HCT116 (cell line): ENCODE measurements around the gene KNL1. TPM values are rescaled to one million over a fixed set of nuclear protein-coding genes. Genes with fewer than 3 reads are reported as not detected.

ENCODE experiments used
- ATAC-seq: fragments of 200-7000 bp; cut with Tn5 transposase; 2 replicates; pipeline ENCODE4 v1.9.1; 2020; ENCODE audit warnings: mild to moderate bottlenecking, moderate library complexity
- BruUV-seq: library from RNA; stranded (reverse); fragments of 400-500 nt; replicated peaks from 2 replicates; lab custom pipeline; 2021; lab: Mats Ljungman, UMichigan
- CTCF ChIA-PET: fragments of 300-600 bp; sonication (Branson Sonifier 250); formaldehyde crosslinking; loops from one replicate; lab custom pipeline; 2021; ENCODE audit warnings: antibody characterized with exemption; lab: Charles Lee
- POLR2A ChIA-PET: fragments of 300-600, 350-600 bp; sonication (Branson Sonifier 250); formaldehyde crosslinking; loops from one replicate; lab custom pipeline; 2021; ENCODE audit warnings: antibody characterized with exemption; lab: Charles Lee
- RAD21 ChIA-PET, 2 experiments: fragments of 300-600 bp; sonication (Branson Sonifier 250); formaldehyde crosslinking; loops; one replicate each; lab custom pipeline; 2023; ENCODE audit warnings: low total read pairs in 2 of 2; ENCODE audit not compliant: uncharacterized antibody in 2 of 2, unreplicated experiment in 2 of 2, low non-redundant PET in 1 of 2; lab: Charles Lee
- DNase-seq: peaks from one replicate; pipeline ENCODE4 v3.0.0-alpha.2; 2010; ENCODE audit warnings: low read depth, low spot score
- H2AFZ ChIP-seq: fragments of 200-600 bp; shearing (Covaris generic), sonication (generic); 2 replicates; pipeline ENCODE4 v1.6.1; 2017; ENCODE audit warnings: low read depth, mixed run types, mixed read lengths, antibody characterized with exemption, low read length; ENCODE audit not compliant: poor library complexity, severe bottlenecking
- H3K27ac ChIP-seq: 2 replicates; pipeline ENCODE4 v1.5.1; 2012; ENCODE audit warnings: low read depth, low read length
- H3K27me3 ChIP-seq: fragments of 200-600 bp; sonication (generic); 2 replicates; pipeline ENCODE4 v1.6.1; 2016; ENCODE audit warnings: mixed run types, low read length, mixed read lengths; ENCODE audit not compliant: insufficient read depth
- H3K36me3 ChIP-seq, 2 experiments: fragments of 200-500 bp in 1 of 2; fragments of 200-600 bp in 1 of 2; sonication (Bioruptor generic) in 1 of 2; sonication (generic) in 1 of 2; 2 replicates each; pipeline versions ENCODE4 v1.5.1 to v1.6.1; 2014 to 2016; ENCODE audit warnings: low read length in 2 of 2, inconsistent platforms in 1 of 2, mixed read lengths in 1 of 2, mixed run types in 1 of 2; ENCODE audit not compliant: insufficient read depth in 2 of 2, control insufficient read depth in 1 of 2
- H3K4me1 ChIP-seq, 2 experiments: fragments of 200-600 bp in 1 of 2; sonication (generic) in 1 of 2; 2 replicates each; pipeline versions ENCODE4 v1.5.1 to v1.6.1; 2012 to 2017; ENCODE audit warnings: low read length in 2 of 2, inconsistent platforms in 1 of 2, mild to moderate bottlenecking in 1 of 2, mixed read lengths in 1 of 2, mixed run types in 1 of 2, moderate library complexity in 1 of 2; ENCODE audit not compliant: insufficient read depth in 2 of 2, control insufficient read depth in 1 of 2
- H3K4me2 ChIP-seq: fragments of 200-600 bp; sonication (generic); 2 replicates; pipeline ENCODE4 v1.6.1; 2017; ENCODE audit warnings: mixed run types, low read length, mixed read lengths
- H3K4me3 ChIP-seq, 2 experiments: fragments of 200-600 bp in 1 of 2; sonication (generic) in 1 of 2; replicated peaks in 1 of 2; 2 replicates each; pipeline ENCODE4 v1.5.1; 2011 to 2016; ENCODE audit warnings: low read length in 2 of 2, control low read depth in 1 of 2, low read depth in 1 of 2, mild to moderate bottlenecking in 1 of 2, mixed read lengths in 1 of 2, mixed run types in 1 of 2
- H3K79me2 ChIP-seq: fragments of 200-600 bp; sonication (generic); 2 replicates; pipeline ENCODE4 v1.6.1; 2017; ENCODE audit warnings: mild to moderate bottlenecking, mixed run types, low read length, moderate library complexity, mixed read lengths; ENCODE audit not compliant: insufficient read depth
- H3K9ac ChIP-seq: fragments of 200-600 bp; sonication (generic); 2 replicates; pipeline ENCODE4 v1.6.1; 2016; ENCODE audit warnings: low read length, mixed read lengths
- H3K9me2 ChIP-seq: fragments of 200-600 bp; sonication (generic), shearing (Covaris generic); 2 replicates; pipeline ENCODE4 v1.6.1; 2017; ENCODE audit warnings: mixed run types, mild to moderate bottlenecking, moderate library complexity; ENCODE audit not compliant: insufficient read depth
- H3K9me3 ChIP-seq, 2 experiments: fragments of 200-500 bp in 1 of 2; fragments of 200-600 bp in 1 of 2; sonication (Bioruptor generic) in 1 of 2; sonication (generic) in 1 of 2; 2 replicates each; pipeline ENCODE4 v1.6.1; 2014 to 2017; ENCODE audit warnings: low read length in 2 of 2, mixed read lengths in 2 of 2, inconsistent platforms in 1 of 2, low read depth in 1 of 2, mild to moderate bottlenecking in 1 of 2, mixed run types in 1 of 2, moderate library complexity in 1 of 2; ENCODE audit not compliant: control insufficient read depth in 1 of 2, insufficient read depth in 1 of 2
- H4K20me1 ChIP-seq: fragments of 200-600 bp; sonication (generic), shearing (Covaris generic); 2 replicates; pipeline ENCODE4 v1.6.1; 2017; ENCODE audit warnings: mixed run types, mild to moderate bottlenecking, moderate library complexity; ENCODE audit not compliant: insufficient read depth
- ATF3 ChIP-seq: IDR thresholded peaks from 2 replicates; pipeline ENCODE4 v1.6.1; 2012
- CBX3 ChIP-seq: IDR thresholded peaks from 2 replicates; pipeline ENCODE4 v1.6.1; 2012; ENCODE audit warnings: low read depth
- CEBPB ChIP-seq: IDR thresholded peaks from 2 replicates; pipeline ENCODE4 v1.6.1; 2012; ENCODE audit warnings: low read depth
- CTCF ChIP-seq, 3 experiments: fragments of 200-600 bp in 1 of 3; sonication (generic) in 1 of 3; IDR thresholded peaks in 2 of 3; conservative IDR thresholded peaks in 1 of 3; 2 replicates each; pipeline ENCODE4 v1.5.1; 2012 to 2017; ENCODE audit warnings: low read depth in 2 of 3, low read length in 2 of 3, antibody characterized with exemption in 1 of 3, borderline replicate concordance in 1 of 3, control low read depth in 1 of 3, mild to moderate bottlenecking in 1 of 3, mixed read lengths in 1 of 3, mixed run types in 1 of 3, moderate library complexity in 1 of 3; ENCODE audit not compliant: insufficient read depth in 1 of 3
- EGR1 ChIP-seq: IDR thresholded peaks from 2 replicates; pipeline ENCODE4 v1.6.1; 2012; ENCODE audit warnings: low read depth
- ELF1 ChIP-seq: IDR thresholded peaks from 2 replicates; pipeline ENCODE4 v1.6.1; 2012; ENCODE audit warnings: low read depth, borderline replicate concordance
- EZH2 ChIP-seq: fragments of 200-600 bp; sonication (generic); IDR thresholded peaks from 2 replicates; pipeline ENCODE4 v1.6.1; 2017; ENCODE audit warnings: antibody characterized with exemption, mixed run types
- FOSL1 ChIP-seq: IDR thresholded peaks from 2 replicates; pipeline ENCODE4 v1.6.1; 2012; ENCODE audit warnings: low read depth
- JUND ChIP-seq: IDR thresholded peaks from 2 replicates; pipeline ENCODE4 v1.6.1; 2012
- MAX ChIP-seq: IDR thresholded peaks from 2 replicates; pipeline ENCODE4 v1.6.1; 2012
- POLR2AphosphoS5 ChIP-seq: IDR thresholded peaks from 2 replicates; pipeline ENCODE4 v1.6.1; 2011; ENCODE audit warnings: mild to moderate bottlenecking, low read depth, low read length, moderate library complexity
- SIN3A ChIP-seq: IDR thresholded peaks from 2 replicates; pipeline ENCODE4 v1.6.1; 2012; ENCODE audit warnings: low read depth
- SP1 ChIP-seq: IDR thresholded peaks from 2 replicates; pipeline ENCODE4 v1.6.1; 2012; ENCODE audit warnings: low read depth
- SRF ChIP-seq: IDR thresholded peaks from 2 replicates; pipeline ENCODE4 v1.6.1; 2012; ENCODE audit warnings: low read depth
- TCF7L2 ChIP-seq: IDR thresholded peaks from 2 replicates; pipeline ENCODE4 v1.7.0; 2011; ENCODE audit warnings: borderline replicate concordance, inconsistent platforms; ENCODE audit not compliant: insufficient read depth, insufficient read length; ENCODE audit errors: extremely low read depth
- ZBTB33 ChIP-seq: IDR thresholded peaks from 2 replicates; pipeline ENCODE4 v1.6.1; 2011; ENCODE audit warnings: mild to moderate bottlenecking, low read length, moderate library complexity; ENCODE audit not compliant: insufficient replicate concordance; ENCODE audit errors: extremely low read depth
- ZFX ChIP-seq: fragments of 450-650 bp; IDR thresholded peaks from 2 replicates; pipeline ENCODE4 v1.6.1; 2017
- intact Hi-C: fragments of 100-400 bp; cut with micrococcal nuclease; formaldehyde crosslinking; loops from 2 replicates; pipeline ENCODE4 v1.10.0; 2022
- total RNA-seq: library from RNA; stranded (reverse); gene quantifications from one replicate; pipeline ENCODE4 v1.2.1, GENCODE V29; 2021; ENCODE audit not compliant: unreplicated experiment

The KNL1 gene
- total RNA-seq, 1 experiment from 2014 or later, result 30.6 TPM

- no peaks in the 10 kb centered on the region for H3K79me2 ChIP-seq
- no peak overlapping the region for H3K27ac ChIP-seq
- H3K4me2 ChIP-seq, result no peak overlapping the region
- H3K27me3 ChIP-seq, result no peaks in the 10 kb centered on the region
- peaks cover 14 to 28% of the 10 kb centered on the region in 2 experiments; a peak in 3 of 4 replicates for H3K36me3 ChIP-seq
- BruUV-seq, result no TSS peak
- intact Hi-C loops, result no loop called here
- CTCF ChIA-PET, result no interaction called here
- RAD21 ChIA-PET, result no interaction called here
- DNase-seq, result no peak
- no peaks in the 10 kb centered on the region for H3K9me3 ChIP-seq
- POLR2A ChIA-PET, result no interaction called here
- no peak for ATAC-seq
- TF ChIP-seq POLR2AphosphoS5 (no peak), MAX (no peak), ATF3 (no peak), JUND (no peak), EZH2 (no peak), SIN3A (no peak), ELF1 (no peak), ZFX (no peak), EGR1 (no peak), SP1 (no peak), CBX3 (no peak), CEBPB (no peak), SRF (no peak)
- no peak overlapping the region for H3K4me3 ChIP-seq
- H2AFZ ChIP-seq, result no peak overlapping the region
- no peaks in the 10 kb centered on the region for H3K9me2 ChIP-seq
- no peaks in the 10 kb centered on the region for H3K4me1 ChIP-seq
- H4K20me1 ChIP-seq, result no peaks in the 10 kb centered on the region
- H3K9ac ChIP-seq, result no peak overlapping the region
Measured at GRCh38 chr15:40650479-40650878, 56.4 kb downstream of the KNL1 start.

- intact Hi-C loops, result no loop called here
- H3K9me3 ChIP-seq, result no peaks in the 10 kb centered on the region
- CTCF ChIA-PET, result no interaction called here
- TF ChIP-seq ZBTB33 (no peak), FOSL1 (no peak), ATF3 (no peak), MAX (no peak), ZFX (no peak), SIN3A (no peak), JUND (no peak), CEBPB (no peak), TCF7L2 (no peak), CTCF (IDR thresholded peaks at IDR 0.05 in 2 of 3, conservative IDR thresholded peaks at IDR 0.05 in 1 of 3; ENCODE audit: borderline replicate concordance in 1 of 3, insufficient read depth in 1 of 3, low read depth in 2 of 3, low read length in 2 of 3) (no peak), CBX3 (no peak)
Measured at GRCh38 chr15:40660686-40661085, 66.6 kb downstream of the KNL1 start.

More at GRCh38 chr15:40660686-40661085, 66.6 kb downstream of the KNL1 start:
- H3K4me1 ChIP-seq, result no peaks in the 10 kb centered on the region; a peak in 1 of 4 replicates
- peaks cover 4 to 10% of the 10 kb centered on the region in 2 experiments; a peak in 3 of 4 replicates for H3K36me3 ChIP-seq
- no peak overlapping the region for H2AFZ ChIP-seq
- H3K9ac ChIP-seq, result no peak overlapping the region
- no peak overlapping the region for H3K4me2 ChIP-seq
- no peak overlapping the region for H3K4me3 ChIP-seq
- ChIA-PET POLR2A (no interaction called here), RAD21 (no interaction called here)
- no peak for ATAC-seq
- no TSS peak for BruUV-seq
- H3K27me3 ChIP-seq, result no peaks in the 10 kb centered on the region
- no peaks in the 10 kb centered on the region for H3K79me2 ChIP-seq
- no peaks in the 10 kb centered on the region for H3K9me2 ChIP-seq
- DNase-seq, result no peak
- no peak overlapping the region for H3K27ac ChIP-seq
- no peaks in the 10 kb centered on the region for H4K20me1 ChIP-seq
